Sigmoid colon (tissue), 7 donors: Measurements from ENCODE around the gene CDH3. TPM values are rescaled to one million over a fixed set of nuclear protein-coding genes. Genes with fewer than 3 reads are reported as not detected.
A peak's percentile ranks its signal among the peaks of the same experiment; 100 is the strongest.

ENCODE experiments used
- DNase-seq: peaks from one replicate; pipeline ENCODE4 v3.0.0-alpha.2; 2019
- H3K27ac ChIP-seq, 4 donors: fragments of 200-600 bp; sonication (generic); one replicate each; pipeline ENCODE4 v1.5.1; 2016 to 2019; ENCODE audit warnings: mild to moderate bottlenecking in 1 of 4
- H3K27me3 ChIP-seq, 3 donors: fragments of 200-600 bp; sonication (generic); one replicate each; pipeline ENCODE4 v1.5.1; 2019; ENCODE audit warnings: mild to moderate bottlenecking in 1 of 3
- H3K36me3 ChIP-seq, 4 donors: fragments of 200-600 bp; sonication (generic); one replicate each; pipeline ENCODE4 v1.5.1; 2016 to 2019
- H3K4me1 ChIP-seq, 4 donors: fragments of 200-600 bp; sonication (generic); one replicate each; pipeline ENCODE4 v1.5.1; 2017 to 2019
- H3K4me3 ChIP-seq, 4 donors: fragments of 200-600 bp; sonication (generic); one replicate each; pipeline ENCODE4 v1.5.1; 2017 to 2019; ENCODE audit warnings: mild to moderate bottlenecking in 2 of 4, moderate library complexity in 1 of 4
- H3K9me3 ChIP-seq, 4 donors: fragments of 200-600 bp in 3 of 4; sonication (generic) in 3 of 4; one replicate each; pipeline versions ENCODE4 v1.5.1 to v1.6.1; 2013 to 2019
- EP300 ChIP-seq, 4 donors: sonication (generic); formaldehyde crosslinking; IDR thresholded peaks; one replicate each; pipeline ENCODE4 v1.6.1; 2017; ENCODE audit warnings: antibody characterized with exemption in 4 of 4
- POLR2A ChIP-seq, 2 donors: fragments of 450-650 bp; IDR thresholded peaks; one replicate each; pipeline ENCODE4 v1.6.1; 2016; ENCODE audit warnings: antibody characterized with exemption in 2 of 2, mild to moderate bottlenecking in 2 of 2, moderate library complexity in 2 of 2
- POLR2AphosphoS5 ChIP-seq, 4 donors: sonication (generic); formaldehyde crosslinking; IDR thresholded peaks; one replicate each; pipeline ENCODE4 v1.6.1; 2017; ENCODE audit warnings: antibody characterized with exemption in 4 of 4
- WGBS, 2 donors: extraction: QIAGEN DNeasy Blood & Tissue Kit; methylation state at CpG; one replicate each; pipeline ENCODE4 v1.1.7; 2013; 5-methylcytosine and 5-hydroxymethylcytosine counted together
- intact Hi-C: fragments of 100-400 bp; cut with DNase I; formaldehyde crosslinking; loops from one replicate; pipeline ENCODE4 v1.15.1; 2023
- polyA plus RNA-seq, 3 donors: library from polyadenylated mRNA; stranded (reverse); fragments of 200-250 nt; gene quantifications; one replicate each; pipeline ENCODE4 v1.2.3, GENCODE V29; 2013
- total RNA-seq, 4 donors: library from RNA; depleted of rRNA; stranded (reverse); fragments of >200 nt; gene quantifications; one replicate each; pipeline ENCODE4 v1.1.0, GENCODE V29; 2016
- TF ChIP-seq, protein P1 (sequence below), 4 experiments: fragments of 450-650 bp in 3 of 4; fragments of 200-600 bp in 1 of 4; IDR thresholded peaks; one replicate each; pipeline ENCODE4 v1.5.1; 2016 to 2019; ENCODE audit warnings: antibody characterized with exemption in 4 of 4, mild to moderate bottlenecking in 3 of 4, moderate library complexity in 2 of 4
- donor health status: healthy with polysubstance abuse.
- donor health status: Bipolar disorder and iron deficiency.
- donor health status: healthy.

The CDH3 gene
- total and polyA plus RNA-seq, 7 donors = under 0.01 to 4.9 (median 1.5) TPM; not detected in 3

GRCh38 chr16:68645494-68646388 lies 631 bp downstream of the CDH3 start:
- peaks cover 29 to 85% (median 66%) of the 10 kb centered on the region in 3 donors for H3K27me3 ChIP-seq
- no peak overlapping the region for H3K27ac ChIP-seq
- WGBS, 2 donors = 1 to 3% methylated on average over 66 of the region's 66 CpGs
- intact Hi-C loops = no loop called here
- H3K36me3 ChIP-seq = no peaks in the 10 kb centered on the region
- H3K4me1 ChIP-seq = peaks cover 0 to 36% (median 31%) of the 10 kb centered on the region in 4 donors
- DNase-seq = no peak
- TF ChIP-seq, protein P1, sequence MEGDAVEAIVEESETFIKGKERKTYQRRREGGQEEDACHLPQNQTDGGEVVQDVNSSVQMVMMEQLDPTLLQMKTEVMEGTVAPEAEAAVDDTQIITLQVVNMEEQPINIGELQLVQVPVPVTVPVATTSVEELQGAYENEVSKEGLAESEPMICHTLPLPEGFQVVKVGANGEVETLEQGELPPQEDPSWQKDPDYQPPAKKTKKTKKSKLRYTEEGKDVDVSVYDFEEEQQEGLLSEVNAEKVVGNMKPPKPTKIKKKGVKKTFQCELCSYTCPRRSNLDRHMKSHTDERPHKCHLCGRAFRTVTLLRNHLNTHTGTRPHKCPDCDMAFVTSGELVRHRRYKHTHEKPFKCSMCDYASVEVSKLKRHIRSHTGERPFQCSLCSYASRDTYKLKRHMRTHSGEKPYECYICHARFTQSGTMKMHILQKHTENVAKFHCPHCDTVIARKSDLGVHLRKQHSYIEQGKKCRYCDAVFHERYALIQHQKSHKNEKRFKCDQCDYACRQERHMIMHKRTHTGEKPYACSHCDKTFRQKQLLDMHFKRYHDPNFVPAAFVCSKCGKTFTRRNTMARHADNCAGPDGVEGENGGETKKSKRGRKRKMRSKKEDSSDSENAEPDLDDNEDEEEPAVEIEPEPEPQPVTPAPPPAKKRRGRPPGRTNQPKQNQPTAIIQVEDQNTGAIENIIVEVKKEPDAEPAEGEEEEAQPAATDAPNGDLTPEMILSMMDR (IDR thresholded peaks at IDR 0.05) = no peak
- no peak for TF ChIP-seq POLR2AphosphoS5 (IDR thresholded peaks at IDR 0.05)
- no peak for TF ChIP-seq EP300 (IDR thresholded peaks at IDR 0.05)
- no peak for TF ChIP-seq POLR2A (IDR thresholded peaks at IDR 0.05)
- peak overlapping the region in 3 of 4 donors; percentile 7 to 34 (median 30) for H3K4me3 ChIP-seq
- H3K9me3 ChIP-seq = no peaks in the 10 kb centered on the region

- TF ChIP-seq POLR2A (IDR thresholded peaks at IDR 0.05) (no peak), EP300 (IDR thresholded peaks at IDR 0.05) (no peak), POLR2AphosphoS5 (IDR thresholded peaks at IDR 0.05) (no peak)
- TF ChIP-seq, protein P1 (IDR thresholded peaks at IDR 0.05) = no peak
- DNase-seq = no peak
- peaks cover 0 to 36% (median 31%) of the 10 kb centered on the region in 4 donors for H3K4me1 ChIP-seq
- H3K36me3 ChIP-seq = no peaks in the 10 kb centered on the region
- H3K27me3 ChIP-seq = peaks cover 29 to 83% (median 64%) of the 10 kb centered on the region in 3 donors
- no peaks in the 10 kb centered on the region for H3K9me3 ChIP-seq
- intact Hi-C loops = no loop called here
- H3K27ac ChIP-seq = no peak overlapping the region
- 59 to 70% methylated on average over 18 of the region's 18 CpGs for WGBS, 2 donors
- H3K4me3 ChIP-seq = no peak overlapping the region
Measured at GRCh38 chr16:68646953-68647659, 2.0 kb downstream of the CDH3 start.

- Histone ChIP-seq H3K27ac (no peak overlapping the region), H3K4me3 (no peak overlapping the region), H3K4me1 (peaks cover 0 to 9% (median 6%) of the 10 kb centered on the region in 4 donors), H3K9me3 (no peaks in the 10 kb centered on the region), H3K36me3 (no peaks in the 10 kb centered on the region), H3K27me3 (peaks cover 3 to 47% (median 26%) of the 10 kb centered on the region in 3 donors)
- intact Hi-C loops = no loop called here
- DNase-seq = peak; percentile 39
- WGBS, 2 donors = 93 to 96% methylated on average over 12 of the region's 12 CpGs
- TF ChIP-seq EP300 (IDR thresholded peaks at IDR 0.05) (no peak), POLR2A (IDR thresholded peaks at IDR 0.05) (no peak)
- TF ChIP-seq, protein P1 (IDR thresholded peaks at IDR 0.05) = no peak
Measured at GRCh38 chr16:68651136-68651535, 6.0 kb downstream of the CDH3 start.

- Histone ChIP-seq H3K36me3 (no peaks in the 10 kb centered on the region), H3K4me3 (no peak overlapping the region), H3K4me1 (no peaks in the 10 kb centered on the region), H3K9me3 (no peaks in the 10 kb centered on the region), H3K27me3 (peaks cover 0 to 32% (median 17%) of the 10 kb centered on the region in 3 donors), H3K27ac (no peak overlapping the region)
- no peak for DNase-seq
- TF ChIP-seq POLR2AphosphoS5 (IDR thresholded peaks at IDR 0.05) = no peak
- TF ChIP-seq EP300 (IDR thresholded peaks at IDR 0.05) = no peak
- no peak for TF ChIP-seq POLR2A (IDR thresholded peaks at IDR 0.05)
- TF ChIP-seq, protein P1 (IDR thresholded peaks at IDR 0.05) = no peak
- WGBS, 2 donors = 94 to 95% methylated on average over 2 of the region's 2 CpGs
- intact Hi-C loops = no loop called here
Measured at GRCh38 chr16:68652659-68653058, 7.5 kb downstream of the CDH3 start.
